Right lobe of liver (tissue), 6 donors: Measurements from ENCODE around the gene ACTL8. TPM values are rescaled to one million over a fixed set of nuclear protein-coding genes. Genes with fewer than 3 reads are reported as not detected.

Experiments
- ATAC-seq, 4 donors: fragments of 200-7000 bp; cut with Tn5 transposase; one replicate each; pipeline ENCODE4 v1.9.1; 2020; ENCODE audit warnings: mild to moderate bottlenecking in 4 of 4, moderate library complexity in 4 of 4
- DNase-seq, 3 donors: peaks; one replicate each; pipeline ENCODE4 v3.0.0-alpha.2; 2020
- H3K27ac ChIP-seq, 3 donors: fragments of 200-600 bp; one replicate each; pipeline ENCODE4 v1.8.0; 2022
- H3K27me3 ChIP-seq, 2 donors: fragments of 200-600 bp; one replicate each; pipeline ENCODE4 v1.8.0; 2022
- H3K36me3 ChIP-seq, 4 donors: fragments of 200-600 bp; sonication (generic) in 1 of 4; one replicate each; pipeline versions ENCODE4 v1.5.1 to v1.8.0; 2017 to 2022; ENCODE audit warnings: control low read depth in 1 of 4
- H3K4me1 ChIP-seq, 4 donors: fragments of 200-600 bp; sonication (generic) in 1 of 4; one replicate each; pipeline versions ENCODE4 v1.5.1 to v1.8.0; 2017 to 2022; ENCODE audit warnings: control low read depth in 1 of 4
- H3K4me3 ChIP-seq, 3 donors: fragments of 200-600 bp; one replicate each; pipeline ENCODE4 v1.8.0; 2022
- H3K9me3 ChIP-seq, 4 donors: fragments of 200-600 bp; sonication (generic) in 1 of 4; one replicate each; pipeline versions ENCODE4 v1.5.1 to v1.8.0; 2017 to 2022; ENCODE audit warnings: control low read depth in 1 of 4
- CTCF ChIP-seq, 4 donors: fragments of 200-600 bp in 3 of 4; fragments of 450-650 bp in 1 of 4; IDR thresholded peaks; one replicate each; pipeline versions ENCODE4 v1.5.1 to v1.8.0; 2016 to 2022; ENCODE audit warnings: antibody characterized with exemption in 4 of 4, mild to moderate bottlenecking in 2 of 4
- POLR2A ChIP-seq: fragments of 450-650 bp; IDR thresholded peaks from one replicate; pipeline ENCODE4 v1.6.1; 2017; ENCODE audit warnings: antibody characterized with exemption, mild to moderate bottlenecking
- WGBS: methylation state at CpG from one replicate; pipeline ENCODE4 v1.1.6; 2018; ENCODE audit warnings: low coverage, low lambda C conversion rate; ENCODE audit not compliant: insufficient coverage; ENCODE audit errors: missing lambda C conversion rate; 5-methylcytosine and 5-hydroxymethylcytosine counted together
- intact Hi-C, 2 donors: fragments of 100-400 bp; cut with DNase I; formaldehyde crosslinking; loops; one replicate each; pipeline versions ENCODE4 v1.11.2 to v1.14.1; 2022
- total RNA-seq, 6 experiments: library from RNA; depleted of rRNA in 2 of 6; stranded (reverse); fragments of >200 nt in 2 of 6; fragmentation: NEBNext Ultra II Directional in 3 of 6; extraction: Animal tissue kit (Norgen Biotek cat#: 25700) in 3 of 6; gene quantifications; one replicate each; pipeline versions ENCODE4 v1.1.0 to v1.2.4, GENCODE V29; 2016 to 2023
- donor health status: DM: no; HTN: yes; CAD: no.
- donor health status: DM: no; HTN: no; CAD: no.
- donor health status: DM: no; HTN: no; CAD: no.
- donor health status: DM: no; HTN: yes; CAD: no.
- donor health status: DM: no; HTN: yes; CAD: no.

The ACTL8 gene
- total RNA-seq, 6 experiments from 2014 or later = not detected

GRCh38 chr1:17725811-17726582, 29.1 kb upstream of the ACTL8 start:
- Histone ChIP-seq H3K4me3 (no peak overlapping the region), H3K4me1 (no peaks in the 10 kb centered on the region), H3K27me3 (no peaks in the 10 kb centered on the region), H3K9me3 (no peaks in the 10 kb centered on the region), H3K27ac (no peak overlapping the region), H3K36me3 (no peaks in the 10 kb centered on the region)
- ATAC-seq (no peak), DNase-seq (no peak)
- WGBS = 67% methylated on average over 4 of the region's 7 CpGs
- TF ChIP-seq CTCF (IDR thresholded peaks at IDR 0.05) (no peak), POLR2A (no peak)
- intact Hi-C loops = no loop called here

- Histone ChIP-seq H3K4me1 (no peaks in the 10 kb centered on the region), H3K36me3 (no peaks in the 10 kb centered on the region), H3K9me3 (no peaks in the 10 kb centered on the region), H3K27me3 (no peaks in the 10 kb centered on the region), H3K4me3 (no peak overlapping the region), H3K27ac (no peak overlapping the region)
- TF ChIP-seq POLR2A = no peak
- no peak for TF ChIP-seq CTCF (IDR thresholded peaks at IDR 0.05)
- intact Hi-C loops = no loop called here
- ATAC-seq (no peak), DNase-seq (no peak)
- 68% methylated on average over 3 of the region's 6 CpGs for WGBS
Measured at GRCh38 chr1:17728123-17728712, 26.9 kb upstream of the ACTL8 start.

DNA sequence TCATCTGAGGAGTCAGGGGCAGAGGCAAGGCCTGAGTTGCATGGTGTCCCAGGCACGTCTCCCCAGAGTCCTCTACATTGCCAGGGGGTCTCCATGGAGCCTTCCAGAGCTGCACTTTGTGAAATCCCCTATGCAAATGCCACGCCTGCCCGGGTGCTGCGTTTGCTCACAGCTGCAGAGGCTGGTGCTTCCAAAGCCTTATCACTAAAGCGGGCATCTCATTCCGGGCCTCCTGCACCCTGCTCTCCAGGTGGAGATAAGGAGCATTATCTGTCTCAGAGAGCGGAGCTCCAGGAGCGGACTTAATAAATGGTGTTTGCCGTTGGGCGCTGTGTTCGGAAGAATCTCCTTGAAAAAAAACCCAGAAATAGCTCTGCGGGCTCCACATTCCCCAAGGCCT, 25.9 kb upstream of the ACTL8 start:
- no peaks in the 10 kb centered on the region for H3K36me3 ChIP-seq
- H3K4me1 ChIP-seq = no peaks in the 10 kb centered on the region
- H3K9me3 ChIP-seq = no peaks in the 10 kb centered on the region
- H3K27ac ChIP-seq = no peak overlapping the region
- intact Hi-C loops = no loop called here
- TF ChIP-seq CTCF (IDR thresholded peaks at IDR 0.05) (no peak), POLR2A (no peak)
- ATAC-seq = no peak
- DNase-seq = no peak
- H3K4me3 ChIP-seq = no peak overlapping the region
- no peaks in the 10 kb centered on the region for H3K27me3 ChIP-seq
- WGBS = 53% methylated on average over 3 of the region's 12 CpGs

GRCh38 chr1:17729909-17730308, 25.2 kb upstream of the ACTL8 start:
- 73% methylated on average over 5 of the region's 10 CpGs for WGBS
- intact Hi-C loops = no loop called here
- TF ChIP-seq CTCF (IDR thresholded peaks at IDR 0.05) = no peak
- no peak for TF ChIP-seq POLR2A
- H3K4me1 ChIP-seq = no peaks in the 10 kb centered on the region
- H3K4me3 ChIP-seq = no peak overlapping the region
- no peaks in the 10 kb centered on the region for H3K9me3 ChIP-seq
- no peak for DNase-seq
- no peak for ATAC-seq
- no peaks in the 10 kb centered on the region for H3K36me3 ChIP-seq
- H3K27me3 ChIP-seq = no peaks in the 10 kb centered on the region
- H3K27ac ChIP-seq = no peak overlapping the region
